Tibial nerve (tissue), 4 donors: ENCODE data around the gene HRH3.

Experiments
- CTCF ChIP-seq, 5 experiments: fragments of 200-600 bp in 3 of 5; fragments of 450-650 bp in 2 of 5; sonication (generic) in 3 of 5; IDR thresholded peaks; one replicate each; pipeline ENCODE4 v1.5.1; 2016 to 2019; ENCODE audit warnings: antibody characterized with exemption in 5 of 5, mild to moderate bottlenecking in 3 of 5, moderate library complexity in 2 of 5
- EP300 ChIP-seq, 2 donors: sonication (generic); formaldehyde crosslinking; IDR thresholded peaks; one replicate each; pipeline ENCODE4 v1.6.1; 2017; ENCODE audit warnings: antibody characterized with exemption in 2 of 2, mild to moderate bottlenecking in 1 of 2
- POLR2A ChIP-seq, 2 donors: fragments of 450-650 bp; IDR thresholded peaks; one replicate each; pipeline ENCODE4 v1.6.1; 2017; ENCODE audit warnings: antibody characterized with exemption in 2 of 2, mild to moderate bottlenecking in 2 of 2, moderate library complexity in 2 of 2

GRCh38 chr20:62181808-62182207 is 38.3 kb downstream of the HRH3 start:
- TF ChIP-seq CTCF (IDR thresholded peaks at IDR 0.05) (no peak), POLR2A (IDR thresholded peaks at IDR 0.05) (no peak), EP300 (IDR thresholded peaks at IDR 0.05) (no peak)
